Muscle of back (tissue), 11 donors: ENCODE results near the gene MICAL2. TPM values are rescaled to one million over a fixed set of nuclear protein-coding genes. Genes with fewer than 3 reads are reported as not detected.

Experiments
- DNase-seq, 3 donors: peaks; one replicate each; pipeline versions ENCODE4 v3.0.0 to v3.0.0-alpha.2; 2013
- polyA plus RNA-seq, 10 donors: library from polyadenylated mRNA; unstranded; fragments of 120-200 nt; gene quantifications; one replicate each; pipeline ENCODE4 v1.2.1, GENCODE V29; 2013; ENCODE audit not compliant: insufficient read length in 10 of 10

MICAL2 gene
- polyA plus RNA-seq, 10 donors: 14.6 to 25.0 (median 22.0) TPM

- no peak for DNase-seq
Observed at GRCh38 chr11:12223771-12224536, 113.6 kb downstream of the MICAL2 start.

GRCh38 chr11:12224537-12224893 lies 114.1 kb downstream of the MICAL2 start:
- peak in 2 of 3 donors; percentile 48 to 62 for DNase-seq

- no peak for DNase-seq
Observed at GRCh38 chr11:12225046-12225739, 114.8 kb downstream of the MICAL2 start.

GRCh38 chr11:12226093-12226492 lies 115.7 kb downstream of the MICAL2 start:
- no peak for DNase-seq

GRCh38 chr11:12229450-12230229 lies 119.2 kb downstream of the MICAL2 start:
- DNase-seq: no peak

GRCh38 chr11:12232160-12232559 lies 121.8 kb downstream of the MICAL2 start:
- DNase-seq: no peak

GRCh38 chr11:12232817-12233601 lies 122.6 kb downstream of the MICAL2 start:
- peak in 1 of 3 donors; percentile 92 for DNase-seq

- no peak for DNase-seq
Observed at GRCh38 chr11:12233602-12233925, 123.2 kb downstream of the MICAL2 start.

GRCh38 chr11:12234221-12234620 lies 123.8 kb downstream of the MICAL2 start:
- DNase-seq: no peak

- DNase-seq: no peak
Observed at GRCh38 chr11:12235080-12235479, 124.7 kb downstream of the MICAL2 start.

GRCh38 chr11:12235553-12235946 lies 125.2 kb downstream of the MICAL2 start:
- DNase-seq: no peak

GRCh38 chr11:12235947-12236743 lies 125.8 kb downstream of the MICAL2 start:
- DNase-seq: peak in 2 of 3 donors; percentile 59 to 77

GRCh38 chr11:12236744-12237101 lies 126.3 kb downstream of the MICAL2 start:
- no peak for DNase-seq

GRCh38 chr11:12237381-12237784 lies 127.0 kb downstream of the MICAL2 start:
- peak in 1 of 3 donors; percentile 57 for DNase-seq

GRCh38 chr11:12238420-12238819 lies 128.0 kb downstream of the MICAL2 start:
- DNase-seq: no peak

GRCh38 chr11:12239396-12239795 lies 129.0 kb downstream of the MICAL2 start:
- no peak for DNase-seq

GRCh38 chr11:12239804-12240371 lies 129.5 kb downstream of the MICAL2 start:
- DNase-seq: no peak

- DNase-seq: peak in 2 of 3 donors; percentile 34 to 72
Observed at GRCh38 chr11:12240677-12241076, 130.3 kb downstream of the MICAL2 start.

GRCh38 chr11:12241401-12241800 lies 131.0 kb downstream of the MICAL2 start:
- DNase-seq: no peak

GRCh38 chr11:12241971-12242672 lies 131.7 kb downstream of the MICAL2 start:
- DNase-seq: no peak
